HG03045 (cell line): ENCODE measurements around the gene CD244.
A peak's percentile ranks its signal among the peaks of the same experiment; 100 is the strongest.
"Not testable (repeated sequence)": the region's sequence is repeated elsewhere in the genome, so short reads cannot be mapped to it uniquely, and the experiment has no call there.

Experiments
- ATAC-seq: cut with Tn5 transposase; IDR thresholded peaks from one replicate; pipeline ENCODE4 v1.9.1; 2021; ENCODE audit warnings: mild to moderate bottlenecking, moderate library complexity; ENCODE audit not compliant: unreplicated experiment

CD244 gene

GRCh38 chr1:160862203-160863060 is at the start of gene CD244:
TSS of gene CD244 (minus strand) at chr1:160862887. CDS start at chr1:160862677, 210 bp downstream.
- ATAC-seq, result peak; percentile 79

GRCh38 chr1:160911925-160912324 is 49.2 kb upstream of the CD244 start:
- no peak for ATAC-seq

- ATAC-seq, result no peak
Observed at GRCh38 chr1:160911441-160911840, 48.8 kb upstream of the CD244 start.

GRCh38 chr1:160910170-160910750 is 47.6 kb upstream of the CD244 start:
- no peak for ATAC-seq

- no peak for ATAC-seq
Observed at GRCh38 chr1:160907976-160908375, 45.3 kb upstream of the CD244 start.

- ATAC-seq, result no peak
Observed at GRCh38 chr1:160905617-160905989, 42.9 kb upstream of the CD244 start.

GRCh38 chr1:160904783-160905616 is 42.3 kb upstream of the CD244 start:
- no peak for ATAC-seq

- ATAC-seq, result not testable (repeated sequence)
Observed at GRCh38 chr1:160902251-160902650, 39.6 kb upstream of the CD244 start.

- ATAC-seq, result no peak
Observed at GRCh38 chr1:160901768-160902167, 39.1 kb upstream of the CD244 start.

GRCh38 chr1:160900683-160901082 is 38.0 kb upstream of the CD244 start:
- ATAC-seq, result not testable (repeated sequence)

- not testable (repeated sequence) for ATAC-seq
Observed at GRCh38 chr1:160894368-160895135, 31.9 kb upstream of the CD244 start.

GRCh38 chr1:160891474-160891873 is 28.8 kb upstream of the CD244 start:
- no peak for ATAC-seq

GRCh38 chr1:160888926-160889325 is 26.2 kb upstream of the CD244 start:
- no peak for ATAC-seq

- no peak for ATAC-seq
Observed at GRCh38 chr1:160887071-160887470, 24.4 kb upstream of the CD244 start.

GRCh38 chr1:160885042-160885441 is 22.4 kb upstream of the CD244 start, which contains the start of gene ITLN1:
TSS of gene ITLN1 (minus strand) at chr1:160885180. CDS start at chr1:160884877, 303 bp downstream.
- no peak for ATAC-seq

GRCh38 chr1:160884579-160884978 is 21.9 kb upstream of the CD244 start:
- ATAC-seq, result no peak

- ATAC-seq, result no peak
Observed at GRCh38 chr1:160883581-160884513, 21.2 kb upstream of the CD244 start.

- no peak for ATAC-seq
Observed at GRCh38 chr1:160882582-160882981, 19.9 kb upstream of the CD244 start.

GRCh38 chr1:160881264-160881663 is 18.6 kb upstream of the CD244 start:
- ATAC-seq, result not testable (repeated sequence)
